ENCODE measurements around the gene RFX4.
"Not testable (repeated sequence)": the region's sequence is repeated elsewhere in the genome, so short reads cannot be mapped to it uniquely, and the experiment has no call there.

The RFX4 gene

GRCh38 chr12:106590601-106591000 is 7.8 kb downstream of the RFX4 start:
- no peak for DNase-seq (ENCODE audit: low read depth)

DNA sequence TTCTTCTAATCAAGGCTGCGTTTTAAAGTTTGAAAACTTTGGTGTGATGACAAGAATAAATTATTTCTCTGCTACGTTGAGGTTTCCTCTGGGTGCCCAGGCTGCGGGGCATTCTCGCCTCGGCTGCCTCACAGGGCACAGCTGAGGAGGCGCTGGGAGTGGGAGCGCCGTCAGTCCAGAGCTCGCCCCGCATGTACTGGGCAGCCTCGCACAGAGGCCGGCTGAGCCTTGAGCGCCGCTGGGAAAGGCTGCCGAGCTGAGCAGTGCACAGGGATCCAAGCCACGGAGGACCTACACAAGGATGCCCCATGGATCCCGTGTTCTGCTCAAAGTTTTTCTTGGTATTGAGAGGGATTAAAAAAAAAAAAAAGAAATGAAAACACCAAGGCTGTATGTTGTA is 11.6 kb downstream of the RFX4 start:
- no peak for DNase-seq (ENCODE audit: low read depth)

DNA sequence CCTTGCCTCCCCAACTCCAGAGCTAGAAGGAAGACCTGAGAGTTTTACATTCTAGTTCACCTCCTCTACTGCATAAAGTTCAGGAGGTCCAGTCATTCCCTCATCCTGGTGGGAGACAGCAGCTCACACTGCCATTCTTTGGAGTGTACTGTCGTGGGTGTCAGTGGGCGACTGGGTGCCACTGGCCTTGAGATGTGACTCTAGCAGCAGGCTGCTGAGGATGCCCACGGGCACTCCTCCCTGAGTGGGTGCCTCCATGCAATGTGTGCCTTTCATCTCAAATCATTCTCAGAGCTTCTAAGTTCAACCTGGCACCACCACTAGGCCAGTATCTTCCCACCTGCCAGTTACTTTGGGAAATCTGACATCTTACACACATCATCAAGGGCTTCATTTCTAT is 12.5 kb downstream of the RFX4 start:
- no peak for DNase-seq (ENCODE audit: low read depth)

DNA sequence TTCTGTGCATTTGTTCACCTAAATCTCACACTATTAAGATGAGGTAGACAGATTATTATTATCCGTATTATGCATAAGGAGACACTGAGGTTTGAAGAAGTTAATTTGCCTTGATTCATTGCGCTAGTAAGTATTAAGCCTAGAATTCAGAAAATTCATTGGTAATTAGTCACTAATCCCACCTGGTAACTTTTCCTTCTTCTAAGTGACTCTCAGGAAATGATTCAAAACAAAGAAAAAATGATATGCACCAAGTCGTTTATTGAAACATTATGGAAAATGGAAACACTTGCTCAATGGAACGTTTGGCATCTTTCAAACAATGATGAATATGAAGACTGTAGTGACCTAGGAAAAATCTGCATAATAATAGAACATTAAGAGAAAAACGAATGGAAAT is 15.2 kb downstream of the RFX4 start:
- DNase-seq (ENCODE audit: low read depth) = no peak

GRCh38 chr12:106599302-106599701 is 16.5 kb downstream of the RFX4 start:
- DNase-seq (ENCODE audit: low read depth) = no peak

DNA sequence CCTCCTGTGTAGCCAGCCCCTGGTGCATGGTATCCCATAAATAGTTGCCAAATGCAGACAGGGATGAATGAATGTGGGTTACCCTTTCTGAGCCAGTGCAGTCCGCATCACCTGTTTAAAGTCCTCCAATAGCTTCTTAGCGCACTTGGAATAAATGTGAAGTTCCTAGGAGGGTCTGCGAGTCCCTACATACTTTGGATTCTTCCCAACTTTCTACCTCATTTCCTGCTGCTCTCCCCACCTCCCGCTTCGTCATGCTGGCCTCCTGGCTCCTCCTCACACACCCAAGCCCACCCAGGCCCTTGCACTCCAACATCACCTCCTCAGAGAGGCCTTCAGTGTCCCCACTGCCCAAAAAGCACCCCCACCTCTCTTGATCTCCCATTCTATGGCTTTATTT is 17.7 kb downstream of the RFX4 start:
- DNase-seq (ENCODE audit: low read depth) = no peak

DNA sequence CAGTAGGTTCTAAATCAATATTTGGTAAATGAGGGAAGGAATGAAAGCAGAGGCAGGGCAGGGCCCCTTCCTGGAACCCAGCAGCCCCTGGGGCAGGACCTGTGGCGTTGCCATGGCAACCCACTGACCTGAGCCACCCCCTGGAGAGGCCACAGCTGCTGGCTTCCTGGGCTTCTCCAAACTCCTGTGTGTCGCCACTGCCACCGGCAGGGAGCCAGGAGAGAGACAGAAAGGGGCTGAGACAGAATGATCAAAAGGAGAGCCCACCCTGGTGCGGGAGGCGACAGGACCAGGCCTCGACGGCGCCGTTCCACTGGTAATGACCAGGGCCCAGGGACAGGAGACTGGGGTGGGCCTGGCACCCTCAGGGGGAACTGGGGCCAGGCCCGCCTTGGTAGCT is 18.2 kb downstream of the RFX4 start:
- no peak for DNase-seq (ENCODE audit: low read depth)

GRCh38 chr12:106601496-106601895 is 18.7 kb downstream of the RFX4 start:
- DNase-seq (ENCODE audit: low read depth) = no peak

- no peak for DNase-seq (ENCODE audit: low read depth)
Measured at GRCh38 chr12:106602076-106602475, 19.3 kb downstream of the RFX4 start.

DNA sequence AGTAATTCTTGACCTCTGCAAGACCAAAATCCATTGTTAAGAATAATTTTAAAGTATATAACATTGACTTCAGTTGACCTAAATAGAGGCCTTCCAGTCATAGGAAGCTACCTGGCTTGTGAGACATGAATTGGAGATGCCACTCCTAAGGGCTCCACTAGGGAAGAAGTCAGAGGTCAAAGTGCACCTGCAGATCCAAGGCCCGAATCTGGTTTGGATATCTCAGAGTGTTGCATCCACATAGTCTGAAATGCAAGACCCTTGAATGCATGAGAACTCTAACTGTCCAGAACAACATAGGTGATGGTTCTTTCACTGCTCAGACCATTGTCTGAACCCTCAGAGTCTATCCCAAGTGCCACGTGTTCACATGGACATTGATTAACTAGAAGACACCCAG is 22.4 kb downstream of the RFX4 start:
- DNase-seq (ENCODE audit: low read depth) = no peak

- DNase-seq (ENCODE audit: low read depth) = not testable (repeated sequence)
Measured at GRCh38 chr12:106620588-106620987, 37.8 kb downstream of the RFX4 start.

GRCh38 chr12:106625976-106626375 is 43.2 kb downstream of the RFX4 start:
- no peak for DNase-seq (ENCODE audit: low read depth)

DNA sequence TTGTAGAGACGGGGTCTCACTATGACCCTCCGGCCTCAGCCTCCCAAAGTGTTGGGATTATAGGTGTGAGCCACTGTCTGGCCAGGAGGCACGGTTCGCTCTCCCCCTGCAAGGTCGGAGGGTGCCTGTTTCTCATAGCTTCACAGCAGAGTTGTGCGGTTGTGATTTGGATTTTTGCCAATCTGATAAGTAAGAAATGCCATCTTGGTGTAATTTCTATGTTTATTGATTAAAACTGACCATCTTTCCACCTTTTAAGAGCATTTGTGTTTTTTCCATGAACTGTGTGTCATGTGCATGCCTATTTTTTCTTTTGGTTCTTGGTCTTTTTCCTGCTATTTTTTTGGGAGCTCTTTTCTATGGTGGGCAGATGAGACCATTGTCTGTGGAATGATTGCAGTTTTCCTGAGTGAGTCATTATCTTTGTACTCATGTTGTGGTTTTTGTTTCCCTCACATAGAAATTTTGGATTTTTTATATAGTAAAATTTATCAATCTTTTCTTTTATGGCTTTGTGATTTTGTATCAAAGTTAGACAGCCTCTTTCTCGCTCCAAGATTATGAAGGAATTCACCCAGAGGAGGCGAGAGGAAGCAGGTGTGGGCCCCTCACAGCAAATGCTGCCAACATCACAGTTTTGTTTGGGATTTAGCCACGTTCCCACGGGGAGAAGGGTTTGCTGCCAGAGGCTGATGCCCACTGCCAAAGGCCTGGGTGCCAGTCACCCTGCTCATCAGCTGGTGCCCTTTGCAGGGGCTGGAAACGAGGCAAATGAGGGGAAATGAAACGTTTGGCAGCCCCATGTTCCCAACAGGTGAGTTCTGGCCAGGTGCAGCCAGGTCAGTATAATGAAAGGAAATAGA is 47.2 kb downstream of the RFX4 start:
- no peak for DNase-seq (ENCODE audit: low read depth)

DNA sequence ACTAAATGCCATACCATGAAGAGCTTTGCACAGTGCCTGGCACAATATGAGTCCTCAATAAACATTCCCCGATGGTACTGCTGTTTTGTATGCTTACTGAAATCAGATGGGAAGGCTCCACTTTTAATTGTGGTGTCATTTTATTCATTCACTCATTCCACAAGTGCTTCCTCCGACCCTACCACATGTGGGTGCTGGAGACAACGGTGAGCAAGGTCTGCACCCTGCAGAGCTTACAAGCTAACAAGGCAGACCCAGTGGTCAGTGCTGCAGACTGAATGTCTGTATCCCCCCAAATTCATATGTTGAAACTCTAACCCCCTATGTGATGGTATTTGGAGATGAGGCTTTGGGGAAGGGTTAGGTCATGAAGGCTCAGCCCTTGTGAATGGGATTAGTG is 48.3 kb downstream of the RFX4 start:
- DNase-seq (ENCODE audit: low read depth) = no peak

DNA sequence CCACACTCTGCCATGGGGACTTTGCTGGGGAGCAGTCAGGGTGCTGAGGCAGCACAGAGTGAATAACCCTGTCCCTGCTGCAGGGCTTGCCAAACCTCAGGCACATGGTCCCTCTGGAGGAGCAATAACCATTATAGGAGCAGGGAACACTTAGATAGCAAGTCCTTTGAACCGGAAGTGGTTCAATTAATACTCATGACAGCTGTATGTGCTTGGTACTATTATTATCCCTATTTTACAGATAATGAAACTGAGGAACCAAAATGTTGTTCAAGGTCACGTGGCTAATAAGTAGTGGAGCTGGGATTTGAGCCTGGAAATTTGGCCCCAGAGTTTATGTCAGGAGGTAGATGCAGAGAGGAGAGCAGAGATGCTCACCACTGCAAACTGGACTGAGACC is 49.0 kb downstream of the RFX4 start:
- DNase-seq (ENCODE audit: low read depth) = no peak

- no peak for DNase-seq (ENCODE audit: low read depth)
Measured at GRCh38 chr12:106632797-106633450, 50.1 kb downstream of the RFX4 start.

GRCh38 chr12:106633451-106633823 is 50.6 kb downstream of the RFX4 start:
- DNase-seq (ENCODE audit: low read depth) = no peak

GRCh38 chr12:106634206-106634605 is 51.4 kb downstream of the RFX4 start:
- no peak for DNase-seq (ENCODE audit: low read depth)

DNA sequence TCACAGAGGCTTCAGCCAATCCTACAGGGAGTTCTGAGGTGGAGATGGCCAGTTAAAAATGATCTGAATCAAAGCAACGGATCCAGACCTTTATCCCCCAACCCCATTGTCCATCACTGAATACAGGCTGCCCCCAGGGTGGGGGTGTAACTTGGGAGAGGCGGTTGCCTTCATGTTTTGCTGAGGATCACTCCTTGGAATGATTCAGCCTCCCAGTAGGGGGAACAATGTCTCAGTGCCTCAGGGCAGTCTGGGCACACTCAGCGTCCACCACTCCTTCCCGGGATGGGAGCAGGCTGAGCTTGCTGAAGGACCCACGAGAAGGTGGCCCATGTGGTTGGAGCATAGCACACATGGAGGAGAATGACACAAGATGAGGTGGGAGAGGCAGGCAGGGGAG is 60.2 kb downstream of the RFX4 start:
- DNase-seq (ENCODE audit: low read depth) = no peak

DNA sequence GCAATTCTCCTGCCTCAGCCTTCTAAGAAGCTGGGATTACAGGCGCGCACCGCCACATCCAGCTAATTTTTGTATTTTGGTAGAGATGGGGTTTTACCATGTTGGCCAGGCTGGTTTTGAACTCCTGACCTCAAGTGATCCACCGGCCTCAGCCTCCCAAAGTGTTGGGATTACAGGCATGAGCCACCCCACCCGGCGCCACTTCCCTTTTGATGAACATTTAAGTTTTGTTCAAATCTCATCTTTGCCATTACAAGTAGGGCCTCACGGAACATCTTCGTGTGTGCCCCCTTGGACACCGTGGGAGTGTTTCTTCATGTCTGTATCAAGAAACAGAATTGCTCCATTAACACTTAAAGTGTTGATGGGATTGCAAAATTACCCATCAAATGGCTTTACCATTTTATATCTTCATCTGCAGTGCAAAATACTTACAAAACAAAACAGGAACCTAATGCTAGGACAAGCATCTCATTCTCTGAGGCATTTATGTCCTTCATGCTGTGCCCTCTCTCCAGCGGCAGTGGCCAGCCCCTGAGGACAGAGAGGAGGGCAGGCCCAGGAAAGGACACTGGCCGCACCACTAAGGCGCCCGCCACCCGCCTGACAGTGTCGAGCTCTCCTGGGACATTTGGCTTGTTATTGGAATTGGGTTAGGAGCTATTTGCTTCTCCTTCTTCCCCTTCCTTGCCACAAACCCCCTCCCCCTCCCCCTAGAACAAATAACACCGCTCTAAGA is 61.7 kb downstream of the RFX4 start:
- no peak for DNase-seq (ENCODE audit: low read depth)

- no peak for DNase-seq (ENCODE audit: low read depth)
Measured at GRCh38 chr12:106645074-106645421, 62.2 kb downstream of the RFX4 start.

DNA sequence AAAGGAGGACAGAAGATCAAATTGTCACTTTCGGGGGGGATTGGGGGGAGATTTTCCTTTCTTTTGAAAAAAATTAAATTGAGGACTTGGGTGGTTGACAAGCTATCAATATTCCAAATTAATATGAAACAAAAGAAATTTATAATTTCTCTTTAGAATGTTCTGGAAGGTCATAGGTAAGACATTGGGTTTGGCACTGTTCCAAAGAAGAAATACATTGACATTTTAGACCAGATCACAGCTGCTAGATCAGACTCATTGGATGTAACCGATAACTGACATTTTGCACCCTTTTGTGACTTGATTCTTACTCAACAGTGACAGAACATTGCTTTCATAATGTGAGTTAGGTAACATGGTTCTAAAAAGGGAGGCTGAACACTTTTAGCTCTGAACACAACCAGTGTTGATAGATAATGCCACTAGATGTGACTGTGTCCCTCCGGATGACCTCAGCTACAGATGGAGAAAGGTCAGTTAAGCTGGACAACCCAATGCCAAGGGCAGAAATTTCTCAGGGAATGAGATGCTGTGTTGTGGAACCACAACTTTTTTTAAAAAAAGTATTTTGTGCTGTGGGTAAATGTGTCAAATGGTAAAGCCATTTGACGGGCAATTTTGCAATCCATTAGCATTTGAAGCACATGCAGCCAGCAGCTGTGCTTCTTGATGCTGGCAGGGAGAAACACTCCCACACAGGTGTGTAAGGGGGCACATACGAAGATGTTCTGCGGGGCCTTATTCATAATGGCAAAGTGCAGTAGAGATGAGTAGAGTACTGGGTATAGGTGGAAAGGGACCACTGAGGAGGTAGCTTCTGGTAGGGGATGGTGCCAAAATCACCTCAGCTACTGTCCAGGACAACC is 62.9 kb downstream of the RFX4 start:
- DNase-seq (ENCODE audit: low read depth) = no peak

Measured in fibroblast of the conjunctiva (primary cell).